ENCODE data around the gene HFM1.

The HFM1 gene

DNA sequence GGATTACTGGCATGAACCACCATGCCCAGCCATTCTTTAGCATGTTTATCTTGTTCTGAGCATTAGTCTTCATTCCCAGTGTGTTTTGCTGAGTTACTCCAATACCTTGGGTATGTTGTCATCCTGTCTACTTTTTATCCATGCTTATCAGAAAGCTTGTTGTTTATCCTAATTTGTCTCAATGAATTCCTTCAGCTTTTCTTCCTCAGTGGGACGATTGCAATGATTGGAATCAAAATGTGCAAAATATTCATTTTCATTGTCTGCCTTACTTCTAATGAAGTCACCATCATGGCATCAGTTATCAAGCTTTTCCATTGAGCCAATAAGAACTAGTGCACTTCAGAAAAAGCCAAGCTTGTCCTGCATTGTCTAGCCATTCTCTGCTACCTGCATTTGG is 170.5 kb downstream of the HFM1 start:
- DNase-seq (ENCODE audit: low spot score), result no peak

DNA sequence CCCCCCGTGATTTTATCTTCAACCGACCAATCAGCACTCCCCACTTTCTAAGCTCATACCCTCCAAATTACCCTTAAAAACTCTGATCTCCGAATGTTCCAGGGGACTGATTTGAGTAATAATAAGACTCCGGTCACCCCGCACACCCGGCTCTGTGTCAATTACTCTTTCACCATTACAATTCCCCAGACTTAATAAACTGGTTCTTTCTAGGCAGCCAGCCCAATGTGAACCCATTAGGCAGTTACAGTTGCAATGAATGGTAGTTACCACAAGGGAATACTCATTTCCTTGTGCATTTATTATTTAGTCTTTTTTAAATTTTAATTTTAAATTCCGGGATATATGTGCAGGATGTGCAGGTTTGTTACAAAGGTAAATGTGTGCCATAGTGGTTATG is 177.9 kb downstream of the HFM1 start:
- no peak for DNase-seq (ENCODE audit: low spot score)

DNA sequence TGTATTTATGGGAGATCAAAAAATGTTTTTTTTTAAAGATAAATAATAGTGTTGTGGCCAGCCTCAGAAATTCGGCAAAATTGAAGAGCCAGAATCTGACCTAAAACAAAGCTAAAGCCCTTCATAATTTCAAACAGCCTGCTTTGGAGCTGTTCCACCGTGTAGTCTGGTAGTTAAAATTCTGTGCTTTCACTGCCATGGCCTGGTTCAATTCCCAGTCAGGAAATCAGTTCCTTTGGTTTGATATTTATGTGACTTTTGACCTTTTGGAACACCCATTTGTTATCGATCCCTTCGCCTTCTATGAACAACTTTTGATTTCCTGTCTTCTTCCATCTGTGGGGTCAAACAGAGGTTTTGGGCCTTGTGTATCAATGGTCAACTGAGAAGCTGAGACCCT is 179.8 kb downstream of the HFM1 start:
- DNase-seq (ENCODE audit: low spot score), result no peak

DNA sequence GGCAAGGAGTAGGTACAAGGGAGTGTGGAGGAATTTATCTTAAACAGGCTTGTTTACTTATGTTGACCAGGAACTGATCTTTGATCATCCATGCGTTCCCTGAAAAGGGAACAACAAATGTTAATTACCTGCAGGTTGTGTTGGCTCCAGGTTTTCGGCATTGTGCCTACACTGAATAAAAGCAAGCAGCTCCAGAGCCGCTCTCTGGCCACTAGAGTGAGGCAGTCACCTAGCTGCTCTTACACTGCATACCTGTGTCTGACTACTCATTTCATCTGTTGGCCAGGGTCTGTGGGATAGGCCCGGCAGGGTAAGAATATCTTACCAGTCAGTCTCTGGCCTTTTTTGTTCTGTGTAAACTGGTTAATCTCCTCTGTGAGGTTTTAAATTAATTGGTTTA is 183.6 kb downstream of the HFM1 start:
- no peak for DNase-seq (ENCODE audit: low spot score)

DNA sequence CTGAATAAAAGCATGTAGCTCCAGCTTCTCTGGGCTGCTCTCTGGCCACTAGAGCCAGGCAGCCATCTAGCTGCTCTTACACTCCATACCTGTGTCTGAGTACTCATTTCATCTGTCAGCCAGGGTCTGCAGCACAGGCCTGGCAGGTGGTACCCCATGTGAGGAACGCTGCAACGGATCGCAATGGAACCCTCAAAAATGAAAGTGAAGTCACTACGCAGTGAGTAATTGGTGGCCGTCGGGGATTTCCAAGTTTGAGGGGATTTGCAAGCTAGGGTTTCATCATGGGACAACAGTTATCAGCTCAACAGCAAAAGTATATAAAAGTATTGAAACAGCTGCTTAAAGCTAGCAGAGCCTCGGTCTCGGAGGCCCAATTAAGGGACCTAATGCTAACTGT is 186.7 kb downstream of the HFM1 start:
- no peak for DNase-seq (ENCODE audit: low spot score)
